HG03045 (cell line): ENCODE measurements around the gene MYCN.
"Not testable (repeated sequence)": the region's sequence is repeated elsewhere in the genome, so short reads cannot be mapped to it uniquely, and the experiment has no call there.

Experiments
- ATAC-seq: cut with Tn5 transposase; IDR thresholded peaks from one replicate; pipeline ENCODE4 v1.9.1; 2021; ENCODE audit warnings: mild to moderate bottlenecking, moderate library complexity; ENCODE audit not compliant: unreplicated experiment

MYCN gene

DNA sequence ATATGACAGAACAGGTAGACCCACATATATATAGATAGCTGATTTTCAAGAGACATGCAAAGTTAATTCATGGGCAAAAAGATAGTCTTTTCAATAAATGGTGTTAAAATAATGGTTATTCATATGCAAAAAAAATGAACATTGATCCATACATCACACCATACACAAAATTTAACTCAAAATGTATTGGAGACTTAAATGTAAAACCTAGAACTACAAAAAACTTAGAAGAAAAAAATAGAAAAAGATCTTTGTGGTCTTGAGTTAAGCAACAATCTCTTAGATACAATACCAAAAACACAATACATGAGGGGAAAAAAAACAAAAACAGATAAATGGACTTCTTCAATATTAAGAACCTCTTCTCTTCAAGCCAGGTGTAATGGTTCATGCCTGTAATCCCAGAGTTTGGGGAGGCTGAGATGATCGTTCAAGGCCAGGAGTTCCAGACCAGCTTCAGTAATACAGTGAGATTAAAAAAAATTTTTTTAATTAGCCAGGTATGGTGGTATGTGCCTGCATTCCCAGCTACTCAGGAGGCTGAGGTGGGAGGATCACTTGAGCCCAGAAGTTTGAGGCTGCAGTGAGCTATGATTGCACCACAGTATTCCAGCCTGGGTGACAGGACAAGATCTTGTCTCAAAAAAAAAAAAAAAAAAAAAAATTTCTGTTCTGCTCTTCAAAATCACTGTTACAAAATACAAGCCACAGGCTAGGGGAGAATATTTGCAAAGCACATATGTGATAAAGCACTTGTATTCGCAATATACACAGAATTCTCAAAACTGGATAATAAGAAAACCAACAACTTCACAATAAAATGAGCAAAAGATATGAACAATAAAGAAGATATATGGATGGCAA lies 32.7 kb upstream of the MYCN start:
- no peak for ATAC-seq

DNA sequence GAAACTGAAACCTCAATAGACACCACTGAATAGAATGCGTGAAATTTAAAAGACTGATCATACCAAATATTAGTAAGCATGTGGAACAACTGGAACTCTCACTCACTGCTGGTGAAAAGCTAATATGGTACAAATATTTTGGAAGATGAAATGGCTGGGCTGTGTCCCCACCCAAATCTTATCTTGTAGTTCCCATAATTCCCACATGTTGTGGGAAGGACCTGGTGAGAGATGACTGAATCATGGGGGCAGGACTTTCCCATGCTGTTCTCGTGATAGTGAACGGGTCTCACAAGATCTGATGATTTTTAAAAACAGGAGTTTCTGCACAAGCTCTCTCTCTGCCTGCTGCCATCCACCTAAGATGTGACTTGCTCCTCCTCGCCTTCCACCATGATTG lies 32.0 kb upstream of the MYCN start:
- no peak for ATAC-seq

DNA sequence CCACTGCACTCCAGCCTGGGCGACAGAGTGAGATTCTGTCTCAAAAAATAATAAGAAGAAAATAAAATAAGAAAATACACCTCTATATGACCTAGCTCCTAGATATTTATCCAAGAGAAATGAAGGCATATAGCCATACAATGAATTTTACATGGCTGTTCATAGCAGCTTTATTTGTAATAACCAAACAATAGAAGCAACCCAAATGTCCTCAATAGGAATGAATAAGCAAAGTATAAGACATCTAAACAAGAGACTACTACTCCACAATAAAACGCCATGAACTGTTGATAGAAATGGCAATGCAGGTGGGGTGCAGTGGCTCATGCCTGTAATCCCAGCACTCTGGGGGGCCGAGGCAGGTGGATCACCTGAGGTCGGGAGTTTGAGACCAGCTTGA lies 31.2 kb upstream of the MYCN start:
- no peak for ATAC-seq

DNA sequence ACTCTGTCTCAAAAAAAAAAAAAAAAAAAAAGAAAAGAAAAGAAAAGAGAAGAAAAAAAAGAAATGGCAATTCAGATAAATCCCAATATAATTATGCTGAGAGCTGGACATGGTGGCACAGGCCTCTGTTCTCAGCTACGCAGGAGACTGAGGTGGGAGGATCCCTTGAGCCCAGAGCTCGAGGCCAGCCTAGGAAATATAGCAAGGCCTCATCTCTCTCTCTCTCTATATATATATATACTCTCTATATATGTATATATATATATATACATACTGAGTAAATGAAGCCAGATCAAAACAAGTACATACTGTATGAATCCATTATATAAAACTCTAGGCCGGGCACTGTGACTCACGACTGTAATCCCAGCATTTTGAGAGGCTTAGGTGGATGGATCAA lies 30.6 kb upstream of the MYCN start:
- no peak for ATAC-seq

DNA sequence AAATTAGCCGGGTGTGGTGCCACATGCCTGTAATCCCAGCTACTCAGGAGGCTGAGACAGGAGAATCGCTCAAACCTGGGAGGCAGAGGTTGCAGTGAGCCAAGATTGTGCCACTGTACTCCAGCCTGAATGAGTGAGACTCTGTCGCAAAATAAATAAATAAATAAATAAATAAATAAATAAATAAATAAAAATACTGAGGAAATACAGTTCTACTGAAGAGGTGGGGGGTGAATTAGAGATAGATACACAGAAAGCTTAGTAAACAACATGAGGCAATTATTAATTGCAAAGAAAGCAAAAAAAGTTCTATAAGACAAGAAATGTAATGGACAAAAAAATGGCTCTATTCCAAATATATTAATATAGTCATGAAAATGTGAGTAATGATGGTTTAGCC lies 29.1 kb upstream of the MYCN start:
- ATAC-seq, result not testable (repeated sequence)

GRCh38 chr2:15911686-15912085 lies 28.7 kb upstream of the MYCN start:
- ATAC-seq, result no peak

DNA sequence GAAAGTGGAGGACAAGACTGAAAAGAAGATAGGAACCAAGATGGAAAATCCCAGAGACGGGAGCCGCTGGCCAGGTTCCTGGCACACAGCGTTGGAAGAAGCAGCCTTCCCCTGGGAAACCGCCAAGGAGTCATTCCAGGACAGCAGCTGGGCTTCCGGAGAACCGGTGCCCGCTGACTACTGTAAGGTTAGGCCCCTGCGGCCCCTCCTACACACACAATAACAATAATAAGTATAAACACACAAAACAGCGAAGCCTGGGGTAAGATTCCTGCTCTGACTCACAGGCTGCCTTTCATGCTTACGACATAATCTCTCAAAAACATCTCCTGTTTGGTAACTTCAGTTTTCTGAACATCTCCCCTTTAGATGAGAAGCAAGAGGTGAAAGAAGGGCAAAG lies 28.1 kb upstream of the MYCN start:
- ATAC-seq, result no peak

DNA sequence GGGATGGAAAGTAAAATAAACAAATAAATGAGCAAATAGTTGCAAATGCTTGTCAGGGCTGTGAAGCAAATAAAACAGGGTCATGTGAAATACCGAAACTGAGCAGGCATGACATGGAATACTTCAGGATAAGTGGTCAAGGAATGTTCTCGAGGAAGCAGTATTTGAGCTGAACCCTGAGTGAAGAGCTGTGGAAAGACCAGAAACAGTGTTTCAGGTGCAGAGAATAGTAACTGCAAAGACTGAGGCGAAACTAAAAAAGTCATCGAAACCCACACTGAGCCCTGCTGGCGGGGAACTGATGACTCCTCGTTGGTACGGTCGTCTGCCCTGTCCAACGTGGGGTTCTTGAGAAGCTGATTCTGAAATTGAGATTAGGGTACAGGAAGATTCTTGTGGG lies 27.2 kb upstream of the MYCN start:
- ATAC-seq, result no peak

DNA sequence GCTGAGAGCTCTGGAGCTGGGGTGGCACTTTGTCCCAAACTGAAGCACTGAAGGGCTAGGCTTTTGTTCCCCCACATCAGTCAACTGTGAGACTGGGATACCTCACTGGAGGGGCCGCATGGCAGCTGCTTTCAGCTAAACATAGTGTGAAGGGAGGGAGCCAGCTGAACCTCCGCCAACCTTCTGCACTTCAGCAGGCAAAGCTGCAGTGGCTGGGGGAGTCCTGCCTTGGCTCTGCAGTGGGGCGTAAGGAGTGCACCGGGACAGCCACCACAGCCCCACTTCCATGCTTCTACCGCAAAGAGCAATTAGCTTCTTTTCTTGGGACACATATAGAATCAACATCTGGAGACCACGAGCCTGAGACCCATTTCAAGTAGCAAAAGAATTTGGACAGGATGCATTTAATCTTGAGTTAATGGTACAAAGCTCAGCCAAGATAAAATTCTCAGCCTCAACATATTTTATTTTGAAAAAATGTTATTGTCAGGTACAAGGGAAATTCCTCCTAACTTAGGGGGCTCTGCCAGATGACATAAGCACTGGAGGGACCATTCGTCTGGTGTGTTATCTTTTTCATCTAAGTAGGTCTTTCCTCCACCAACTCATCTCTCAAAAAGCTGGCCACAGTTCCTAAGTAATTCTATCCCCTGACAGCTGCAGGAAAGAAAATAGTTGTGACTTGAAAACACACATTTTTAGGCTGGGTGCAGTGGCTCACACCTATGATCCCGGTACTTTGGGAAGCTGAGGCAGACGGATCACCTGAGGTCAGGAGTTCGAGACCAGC lies 25.6 kb upstream of the MYCN start:
- ATAC-seq, result no peak

GRCh38 chr2:15915546-15915945 lies 24.8 kb upstream of the MYCN start:
- not testable (repeated sequence) for ATAC-seq

GRCh38 chr2:15916336-15916735 lies 24.0 kb upstream of the MYCN start:
- ATAC-seq, result no peak

- ATAC-seq, result no peak
These were observed 21.5 kb upstream of the MYCN start for GRCh38 chr2:15918761-15919356.

- no peak for ATAC-seq
These were observed 20.5 kb upstream of the MYCN start for GRCh38 chr2:15919716-15920434.

DNA sequence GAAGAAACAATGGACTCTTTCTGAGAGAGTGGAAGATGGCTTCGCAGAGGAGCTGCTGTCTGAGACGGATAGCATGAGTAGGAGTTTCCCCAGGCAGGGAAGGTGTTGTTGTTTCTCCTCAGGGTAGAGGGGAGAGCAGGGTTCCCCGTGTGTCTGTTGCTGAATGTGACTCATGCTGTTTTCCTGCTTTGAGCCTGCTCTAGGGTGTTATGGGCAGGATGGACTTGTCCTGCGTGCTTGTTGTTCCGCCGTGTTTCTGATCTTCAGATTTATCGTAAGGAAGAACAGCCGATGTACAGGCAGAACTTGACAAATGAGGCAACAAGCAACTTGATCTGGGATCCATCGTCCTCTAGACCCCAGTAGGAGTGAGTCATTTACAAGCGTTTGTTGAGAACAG lies 19.7 kb upstream of the MYCN start:
- no peak for ATAC-seq

GRCh38 chr2:15923597-15923996 lies 16.8 kb upstream of the MYCN start:
- no peak for ATAC-seq

DNA sequence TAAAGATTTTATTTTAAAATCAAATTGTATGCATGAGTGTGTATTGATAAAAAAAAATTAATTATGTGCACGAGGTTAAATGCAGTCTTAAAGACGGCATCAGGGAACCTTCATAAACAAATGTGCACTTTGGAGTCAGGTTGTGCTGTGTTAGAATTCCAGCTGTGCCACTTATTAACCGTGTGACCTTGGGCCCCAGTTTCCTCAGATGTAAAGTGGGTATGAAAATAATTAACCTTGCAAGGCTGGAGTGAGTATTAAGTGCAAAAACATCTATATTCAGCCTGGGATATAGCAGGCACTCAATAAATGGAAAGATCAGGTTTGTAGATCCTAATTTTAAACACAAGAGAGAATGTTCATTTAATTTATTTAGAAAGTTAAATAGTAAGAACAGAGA lies 14.5 kb upstream of the MYCN start:
- ATAC-seq, result no peak

GRCh38 chr2:15926252-15926651 lies 14.1 kb upstream of the MYCN start:
- ATAC-seq, result no peak

GRCh38 chr2:15927551-15928218 lies 12.7 kb upstream of the MYCN start:
- no peak for ATAC-seq

DNA sequence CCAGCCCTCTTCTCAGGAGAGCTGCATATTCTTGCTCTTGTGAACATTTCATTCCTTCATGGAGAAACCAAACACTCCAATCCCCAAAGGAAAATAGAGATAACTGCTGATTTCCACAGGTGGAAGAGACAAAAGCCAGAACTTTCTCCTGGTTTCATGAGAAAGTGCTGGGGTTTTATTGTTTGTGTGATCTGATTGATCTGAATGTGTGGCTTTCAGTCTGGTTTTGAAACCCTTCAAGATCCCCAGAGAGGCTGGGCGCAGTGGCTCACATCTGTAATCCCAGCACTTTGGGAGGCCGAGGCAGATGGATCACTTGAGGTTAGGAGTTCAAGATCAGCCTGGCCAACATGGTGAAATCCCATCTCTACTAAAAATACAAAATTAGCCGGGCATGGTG lies 11.3 kb upstream of the MYCN start:
- ATAC-seq, result not testable (repeated sequence)

DNA sequence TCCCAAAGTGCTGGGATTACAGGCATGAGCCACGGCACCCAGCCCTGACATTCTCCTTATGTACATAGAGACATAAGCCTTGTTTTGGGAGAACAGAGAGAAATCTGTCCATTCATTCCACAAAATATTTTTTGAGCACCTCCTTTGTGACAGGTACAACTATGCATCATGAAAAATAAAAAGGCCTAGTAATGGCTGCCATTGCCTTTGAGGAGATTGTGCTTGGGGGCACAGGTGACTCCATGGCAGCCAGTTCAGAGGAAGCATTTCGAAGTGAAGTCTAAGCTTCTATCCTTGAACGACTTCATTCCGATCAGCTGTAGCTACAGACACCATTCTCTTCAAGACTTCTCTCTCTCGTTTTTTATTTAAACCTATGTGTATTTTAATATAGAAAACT lies 10.5 kb upstream of the MYCN start:
- ATAC-seq, result no peak
